Fibroblast of lung (primary cell): ENCODE results near the gene EDA. TPM values are rescaled to one million over a fixed set of nuclear protein-coding genes. Genes with fewer than 3 reads are reported as not detected.

ENCODE experiments used
- DNase-seq, 2 donors: peaks; one replicate each; pipeline versions ENCODE4 v3.0.0 to v3.0.0-alpha.2; 2010; ENCODE audit warnings: low read depth in 2 of 2
- H2AFZ ChIP-seq: 2 replicates; pipeline ENCODE4 v1.5.1; 2012; ENCODE audit warnings: low read length, control low read depth, inconsistent platforms
- H3K27ac ChIP-seq: 2 replicates; pipeline ENCODE4 v1.5.1; 2011; ENCODE audit warnings: low read length, control low read depth; ENCODE audit not compliant: insufficient read depth
- H3K27me3 ChIP-seq: 2 replicates; pipeline ENCODE4 v1.5.1; 2011; ENCODE audit warnings: mild to moderate bottlenecking, low read length; ENCODE audit not compliant: control insufficient read depth, insufficient read depth
- H3K36me3 ChIP-seq: 2 replicates; pipeline ENCODE4 v1.5.1; 2011; ENCODE audit warnings: low read length; ENCODE audit not compliant: control insufficient read depth, insufficient read depth
- H3K4me1 ChIP-seq: 2 replicates; pipeline ENCODE4 v1.5.1; 2011; ENCODE audit warnings: low read length; ENCODE audit not compliant: control insufficient read depth, insufficient read depth; ENCODE audit errors: extremely low read depth
- H3K4me2 ChIP-seq: 2 replicates; pipeline ENCODE4 v1.5.1; 2011; ENCODE audit warnings: low read length, control low read depth; ENCODE audit not compliant: insufficient read depth; ENCODE audit errors: extremely low read depth
- H3K4me3 ChIP-seq, 4 experiments: fragments of 200-600 bp in 1 of 4; sonication (generic) in 1 of 4; replicated peaks in 1 of 4; 2 replicates each; pipeline ENCODE4 v1.5.1; 2011 to 2016; ENCODE audit warnings: low read length in 4 of 4, low read depth in 3 of 4, mild to moderate bottlenecking in 3 of 4, control low read depth in 2 of 4, inconsistent platforms in 1 of 4, mixed read lengths in 1 of 4; ENCODE audit not compliant: insufficient read depth in 1 of 4; ENCODE audit errors: control extremely low read depth in 1 of 4
- H3K79me2 ChIP-seq: 2 replicates; pipeline ENCODE4 v1.5.1; 2012; ENCODE audit warnings: mild to moderate bottlenecking, low read length, inconsistent platforms; ENCODE audit not compliant: control insufficient read depth, insufficient read depth
- H3K9ac ChIP-seq: 2 replicates; pipeline ENCODE4 v1.5.1; 2011; ENCODE audit warnings: mild to moderate bottlenecking, low read length, control low read depth; ENCODE audit not compliant: insufficient read depth
- H3K9me3 ChIP-seq: 2 replicates; pipeline ENCODE4 v1.5.1; 2012; ENCODE audit warnings: low read depth, low read length; ENCODE audit not compliant: control insufficient read depth, insufficient read depth
- H4K20me1 ChIP-seq: 2 replicates; pipeline ENCODE4 v1.5.1; 2011; ENCODE audit warnings: low read length; ENCODE audit not compliant: control insufficient read depth, insufficient read depth; ENCODE audit errors: extremely low read depth
- EZH2 ChIP-seq: IDR thresholded peaks from 2 replicates; pipeline ENCODE4 v1.5.1; 2012; ENCODE audit warnings: low read length, control low read depth, mild to moderate bottlenecking; ENCODE audit errors: missing control alignments
- polyA plus RNA-seq, 2 donors: library from polyadenylated mRNA; depleted of rRNA in 1 of 2; stranded (reverse) in 1 of 2; unstranded in 1 of 2; fragments of >200 nt; gene quantifications; 2 replicates each; pipeline ENCODE4 v1.2.1, GENCODE V29; 2011 to 2012; ENCODE audit warnings: missing spikeins in 1 of 2
- total RNA-seq: library from RNA; depleted of rRNA; stranded (reverse); fragments of >200 nt; gene quantifications from 2 replicates; pipeline ENCODE4 v1.2.1, GENCODE V29; 2014
- TF ChIP-seq, protein P1 (sequence below), 2 donors: IDR thresholded peaks in 1 of 2; conservative IDR thresholded peaks in 1 of 2; 1 replicate in 1 of 2; 2 replicates in 1 of 2; pipeline ENCODE4 v1.5.1; 2011 to 2012; ENCODE audit warnings: low read length in 2 of 2, control low read depth in 1 of 2, inconsistent platforms in 1 of 2, low read depth in 1 of 2, mild to moderate bottlenecking in 1 of 2

Gene EDA
- total and polyA plus RNA-seq, 2 donors (not counting 1 experiment from before 2014, with no cell fraction given) = 0.17 to 0.20 TPM

DNA sequence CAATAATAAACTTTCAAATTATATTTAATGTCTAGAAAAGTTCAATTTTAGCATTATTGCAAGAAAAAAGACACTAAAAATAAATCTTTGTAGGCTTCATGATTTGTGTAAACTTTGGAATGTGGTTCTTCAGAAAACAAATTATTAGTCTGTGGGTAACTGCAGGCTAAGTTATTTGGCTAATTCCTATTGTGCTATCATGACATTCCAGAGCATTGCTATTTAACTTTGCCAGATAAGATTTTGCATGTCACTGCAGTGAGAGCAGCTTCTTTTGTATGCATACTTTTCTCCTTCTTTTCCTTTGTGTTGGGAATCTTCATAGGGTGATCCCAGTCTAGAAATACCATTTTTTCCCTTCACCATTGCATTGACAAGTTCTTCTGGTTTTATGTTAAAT is 303.8 kb downstream of the EDA start:
- H3K27ac ChIP-seq = no peak overlapping the region
- no peak overlapping the region for H3K9ac ChIP-seq
- no peak overlapping the region for H2AFZ ChIP-seq
- H3K79me2 ChIP-seq = no peaks in the 10 kb centered on the region
- no peaks in the 10 kb centered on the region for H3K4me1 ChIP-seq
- DNase-seq = no peak
- no peaks in the 10 kb centered on the region for H3K27me3 ChIP-seq
- H3K9me3 ChIP-seq = no peaks in the 10 kb centered on the region
- no peaks in the 10 kb centered on the region for H3K36me3 ChIP-seq
- no peak overlapping the region for H3K4me2 ChIP-seq
- H4K20me1 ChIP-seq = no peaks in the 10 kb centered on the region
- TF ChIP-seq, protein P1, sequence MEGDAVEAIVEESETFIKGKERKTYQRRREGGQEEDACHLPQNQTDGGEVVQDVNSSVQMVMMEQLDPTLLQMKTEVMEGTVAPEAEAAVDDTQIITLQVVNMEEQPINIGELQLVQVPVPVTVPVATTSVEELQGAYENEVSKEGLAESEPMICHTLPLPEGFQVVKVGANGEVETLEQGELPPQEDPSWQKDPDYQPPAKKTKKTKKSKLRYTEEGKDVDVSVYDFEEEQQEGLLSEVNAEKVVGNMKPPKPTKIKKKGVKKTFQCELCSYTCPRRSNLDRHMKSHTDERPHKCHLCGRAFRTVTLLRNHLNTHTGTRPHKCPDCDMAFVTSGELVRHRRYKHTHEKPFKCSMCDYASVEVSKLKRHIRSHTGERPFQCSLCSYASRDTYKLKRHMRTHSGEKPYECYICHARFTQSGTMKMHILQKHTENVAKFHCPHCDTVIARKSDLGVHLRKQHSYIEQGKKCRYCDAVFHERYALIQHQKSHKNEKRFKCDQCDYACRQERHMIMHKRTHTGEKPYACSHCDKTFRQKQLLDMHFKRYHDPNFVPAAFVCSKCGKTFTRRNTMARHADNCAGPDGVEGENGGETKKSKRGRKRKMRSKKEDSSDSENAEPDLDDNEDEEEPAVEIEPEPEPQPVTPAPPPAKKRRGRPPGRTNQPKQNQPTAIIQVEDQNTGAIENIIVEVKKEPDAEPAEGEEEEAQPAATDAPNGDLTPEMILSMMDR (conservative IDR thresholded peaks at IDR 0.05 in 1 of 2, IDR thresholded peaks at IDR 0.05 in 1 of 2; ENCODE audit: low read depth in 1 of 2, low read length in 2 of 2) = no peak
- no peak for TF ChIP-seq EZH2
- H3K4me3 ChIP-seq = no peak overlapping the region

DNA sequence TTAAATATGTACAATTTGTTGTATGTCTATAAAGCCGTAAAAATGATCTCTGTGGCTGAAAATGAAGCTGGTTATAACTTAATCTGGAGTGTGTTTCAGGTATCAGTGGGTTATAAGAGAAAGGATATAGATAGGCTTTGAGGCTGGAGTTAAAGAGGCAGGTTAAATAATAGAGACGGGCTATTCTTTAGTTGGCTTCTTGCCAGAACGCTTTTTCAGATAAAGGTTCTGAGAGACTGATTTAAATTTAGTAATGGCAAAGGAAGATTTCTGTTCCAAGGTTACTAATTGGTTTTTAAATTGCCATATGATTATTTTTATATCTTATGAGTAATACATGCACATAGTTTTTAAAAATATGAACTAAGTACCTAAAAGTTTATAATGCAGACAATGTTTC is 316.4 kb downstream of the EDA start:
- no peak for DNase-seq
- Histone ChIP-seq H3K79me2 (no peaks in the 10 kb centered on the region), H3K4me2 (no peak overlapping the region), H3K9me3 (no peaks in the 10 kb centered on the region), H2AFZ (no peak overlapping the region), H3K9ac (no peak overlapping the region), H3K27me3 (no peaks in the 10 kb centered on the region), H4K20me1 (no peaks in the 10 kb centered on the region), H3K27ac (no peak overlapping the region), H3K36me3 (no peaks in the 10 kb centered on the region), H3K4me3 (no peak overlapping the region), H3K4me1 (no peaks in the 10 kb centered on the region)
- no peak for TF ChIP-seq EZH2
- TF ChIP-seq, protein P1 (conservative IDR thresholded peaks at IDR 0.05 in 1 of 2, IDR thresholded peaks at IDR 0.05 in 1 of 2; ENCODE audit: low read depth in 1 of 2, low read length in 2 of 2) = no peak

DNA sequence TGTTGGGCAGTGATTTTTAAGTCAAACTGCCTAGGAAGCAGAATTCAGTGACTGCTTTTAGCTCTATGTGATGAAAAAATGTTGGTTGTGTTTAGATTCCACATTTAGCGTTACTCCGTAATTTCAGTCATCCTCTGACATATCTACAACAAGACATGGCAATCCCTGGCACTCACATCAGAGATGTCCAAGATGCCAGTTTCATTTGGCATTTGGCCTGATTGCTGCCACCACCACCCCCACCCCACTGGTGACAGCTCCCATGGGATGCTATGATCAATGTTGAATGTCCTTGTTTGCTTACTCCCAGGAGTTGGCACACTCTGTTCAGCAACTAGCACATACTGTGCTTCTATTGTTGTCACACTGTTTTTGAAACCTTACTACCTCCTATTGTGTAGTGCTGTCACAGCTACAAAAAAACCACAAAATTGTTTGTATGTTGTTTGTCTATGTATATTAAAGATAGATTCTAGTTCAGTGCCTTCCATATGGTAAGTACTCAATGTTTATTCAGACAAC is 332.4 kb downstream of the EDA start:
- H4K20me1 ChIP-seq = no peaks in the 10 kb centered on the region
- TF ChIP-seq, protein P1 (conservative IDR thresholded peaks at IDR 0.05 in 1 of 2, IDR thresholded peaks at IDR 0.05 in 1 of 2; ENCODE audit: low read depth in 1 of 2, low read length in 2 of 2) = no peak
- TF ChIP-seq EZH2 = no peak
- no peaks in the 10 kb centered on the region for H3K79me2 ChIP-seq
- H3K9me3 ChIP-seq = no peaks in the 10 kb centered on the region
- no peaks in the 10 kb centered on the region for H3K36me3 ChIP-seq
- DNase-seq = no peak
- no peak overlapping the region for H2AFZ ChIP-seq
- H3K4me2 ChIP-seq = no peak overlapping the region
- no peak overlapping the region for H3K27ac ChIP-seq
- no peak overlapping the region for H3K4me3 ChIP-seq
- H3K27me3 ChIP-seq = no peaks in the 10 kb centered on the region
- no peaks in the 10 kb centered on the region for H3K4me1 ChIP-seq
- no peak overlapping the region for H3K9ac ChIP-seq
